Measurements from ENCODE around the gene PIGU. TPM values are rescaled to one million over a fixed set of nuclear protein-coding genes. Genes with fewer than 3 reads are reported as not detected.

Gene PIGU
- total and polyA plus RNA-seq, 2 of the 13 experiments (the other 11 are each of a cell fraction or from before 2014, with no cell fraction given) = 45.5 to 231 TPM

- TF ChIP-seq HES4 (CRISPR knock-in tag; IDR thresholded peaks at IDR 0.05; ENCODE audit: borderline replicate concordance) (peak; percentile 89; the same call in 1 of the 2 replicates), ZNF672 (CRISPR knock-in tag; IDR thresholded peaks at IDR 0.05) (no peak), KIAA2018 (CRISPR knock-in tag; IDR thresholded peaks at IDR 0.05; ENCODE audit: borderline replicate concordance) (peak; percentile 74; the same call in 1 of the 2 replicates), STAT5B (CRISPR knock-in tag; IDR thresholded peaks at IDR 0.05) (peak; percentile 85; the same call in 1 of the 2 replicates), ZNF20 (CRISPR knock-in tag; IDR thresholded peaks at IDR 0.05) (peak; percentile 52; the same call in 1 of the 2 replicates), ZNF567 (CRISPR knock-in tag; IDR thresholded peaks at IDR 0.05; ENCODE audit: borderline replicate concordance) (no peak), ZNF30 (CRISPR knock-in tag; IDR thresholded peaks at IDR 0.05) (no peak; the same call in 1 of the 2 replicates)
- TF ChIP-seq, protein P1, sequence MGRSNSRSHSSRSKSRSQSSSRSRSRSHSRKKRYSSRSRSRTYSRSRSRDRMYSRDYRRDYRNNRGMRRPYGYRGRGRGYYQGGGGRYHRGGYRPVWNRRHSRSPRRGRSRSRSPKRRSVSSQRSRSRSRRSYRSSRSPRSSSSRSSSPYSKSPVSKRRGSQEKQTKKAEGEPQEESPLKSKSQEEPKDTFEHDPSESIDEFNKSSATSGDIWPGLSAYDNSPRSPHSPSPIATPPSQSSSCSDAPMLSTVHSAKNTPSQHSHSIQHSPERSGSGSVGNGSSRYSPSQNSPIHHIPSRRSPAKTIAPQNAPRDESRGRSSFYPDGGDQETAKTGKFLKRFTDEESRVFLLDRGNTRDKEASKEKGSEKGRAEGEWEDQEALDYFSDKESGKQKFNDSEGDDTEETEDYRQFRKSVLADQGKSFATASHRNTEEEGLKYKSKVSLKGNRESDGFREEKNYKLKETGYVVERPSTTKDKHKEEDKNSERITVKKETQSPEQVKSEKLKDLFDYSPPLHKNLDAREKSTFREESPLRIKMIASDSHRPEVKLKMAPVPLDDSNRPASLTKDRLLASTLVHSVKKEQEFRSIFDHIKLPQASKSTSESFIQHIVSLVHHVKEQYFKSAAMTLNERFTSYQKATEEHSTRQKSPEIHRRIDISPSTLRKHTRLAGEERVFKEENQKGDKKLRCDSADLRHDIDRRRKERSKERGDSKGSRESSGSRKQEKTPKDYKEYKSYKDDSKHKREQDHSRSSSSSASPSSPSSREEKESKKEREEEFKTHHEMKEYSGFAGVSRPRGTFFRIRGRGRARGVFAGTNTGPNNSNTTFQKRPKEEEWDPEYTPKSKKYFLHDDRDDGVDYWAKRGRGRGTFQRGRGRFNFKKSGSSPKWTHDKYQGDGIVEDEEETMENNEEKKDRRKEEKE (IDR thresholded peaks at IDR 0.05) = no peak
- TF ChIP-seq, protein P2, sequence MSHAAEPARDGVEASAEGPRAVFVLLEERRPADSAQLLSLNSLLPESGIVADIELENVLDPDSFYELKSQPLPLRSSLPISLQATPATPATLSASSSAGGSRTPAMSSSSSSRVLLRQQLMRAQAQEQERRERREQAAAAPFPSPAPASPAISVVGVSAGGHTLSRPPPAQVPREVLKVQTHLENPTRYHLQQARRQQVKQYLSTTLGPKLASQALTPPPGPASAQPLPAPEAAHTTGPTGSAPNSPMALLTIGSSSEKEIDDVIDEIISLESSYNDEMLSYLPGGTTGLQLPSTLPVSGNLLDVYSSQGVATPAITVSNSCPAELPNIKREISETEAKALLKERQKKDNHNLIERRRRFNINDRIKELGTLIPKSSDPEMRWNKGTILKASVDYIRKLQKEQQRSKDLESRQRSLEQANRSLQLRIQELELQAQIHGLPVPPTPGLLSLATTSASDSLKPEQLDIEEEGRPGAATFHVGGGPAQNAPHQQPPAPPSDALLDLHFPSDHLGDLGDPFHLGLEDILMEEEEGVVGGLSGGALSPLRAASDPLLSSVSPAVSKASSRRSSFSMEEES (CRISPR knock-in tag; IDR thresholded peaks at IDR 0.05) = peak; percentile 77; the same call in 1 of the 2 replicates
Observed at GRCh38 chr20:34516247-34517113, 160.4 kb downstream of the PIGU start, which contains the start of gene DYNLRB1 (continued).
